Activated T-cell treated with anti-CD3 and anti-CD28 coated beads, Interleukin-2, amount 50 U/mL, for 48 hours (primary cell): ENCODE results near the gene NDUFAF4.
A peak's percentile ranks its signal among the peaks of the same experiment; 100 is the strongest.

Source experiments
- DNase-seq, 2 experiments: peaks; one replicate each; pipeline ENCODE4 v3.0.0-alpha.2; 2020

Gene NDUFAF4

DNA sequence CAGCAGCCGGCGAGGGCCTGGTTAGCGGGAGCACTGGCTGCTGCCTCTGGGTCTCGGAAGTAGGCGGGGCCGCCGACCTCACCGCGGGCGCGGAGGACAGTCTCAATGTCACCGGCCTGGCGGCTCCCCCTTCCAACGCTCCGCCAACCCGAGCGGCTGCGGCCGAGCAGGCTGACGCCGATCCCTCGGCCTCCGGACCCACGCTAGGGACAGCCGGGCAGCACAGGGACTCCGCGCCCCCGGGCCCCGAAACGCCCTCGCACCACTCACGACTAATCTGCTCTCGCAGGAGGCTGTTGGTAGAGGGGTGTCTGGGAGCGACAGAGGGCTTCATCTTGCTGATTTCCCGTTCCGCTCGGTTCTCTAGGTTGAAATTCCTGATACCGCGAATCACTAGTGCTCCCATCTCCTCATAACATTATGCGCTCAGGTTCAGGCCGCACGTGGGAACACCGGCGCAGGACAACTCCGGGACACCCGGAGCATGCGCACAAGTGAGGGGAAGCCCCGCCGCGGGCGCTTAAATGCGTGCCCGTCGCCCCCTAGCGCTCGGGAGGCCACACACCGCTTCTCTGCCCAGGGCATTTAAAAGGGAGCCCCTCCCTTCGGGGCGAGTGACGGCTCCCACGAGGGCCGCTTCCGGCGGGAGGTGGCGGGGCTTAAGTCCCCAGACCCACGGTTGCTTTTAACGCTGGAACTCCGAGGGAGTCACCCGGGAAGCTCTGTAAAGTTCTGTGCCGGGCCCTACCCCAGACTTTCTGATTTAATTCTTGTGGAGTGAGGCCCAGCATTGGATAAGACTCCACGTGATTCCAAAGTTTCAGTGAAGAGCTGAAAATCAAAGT is at the start of gene NDUFAF4:
NDUFAF4 (minus strand) TSS at position 496 of the 845 bp plus-strand sequence; CDS start at position 406, 90 bp downstream.
- peak; percentile 96 to 97 for DNase-seq

DNA sequence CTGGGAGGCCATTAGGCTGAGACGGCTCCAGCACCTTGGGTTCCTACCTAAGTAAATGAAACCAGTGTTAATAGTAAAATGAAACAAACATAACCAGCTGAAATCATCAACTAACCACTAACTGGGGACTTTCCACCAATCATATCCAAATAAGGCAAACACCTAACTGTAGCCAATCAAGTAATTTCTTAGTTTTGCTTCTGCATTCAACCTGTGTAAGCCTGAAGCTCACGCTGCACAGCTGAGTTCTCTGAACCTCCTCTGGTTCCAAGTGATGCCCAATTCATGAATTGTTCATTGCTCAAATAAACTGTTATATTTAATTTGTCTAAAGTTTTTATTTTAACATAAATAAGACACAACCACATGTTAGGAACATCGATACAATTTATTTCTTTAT is 49.4 kb upstream of the NDUFAF4 start:
- no peak for DNase-seq

DNA sequence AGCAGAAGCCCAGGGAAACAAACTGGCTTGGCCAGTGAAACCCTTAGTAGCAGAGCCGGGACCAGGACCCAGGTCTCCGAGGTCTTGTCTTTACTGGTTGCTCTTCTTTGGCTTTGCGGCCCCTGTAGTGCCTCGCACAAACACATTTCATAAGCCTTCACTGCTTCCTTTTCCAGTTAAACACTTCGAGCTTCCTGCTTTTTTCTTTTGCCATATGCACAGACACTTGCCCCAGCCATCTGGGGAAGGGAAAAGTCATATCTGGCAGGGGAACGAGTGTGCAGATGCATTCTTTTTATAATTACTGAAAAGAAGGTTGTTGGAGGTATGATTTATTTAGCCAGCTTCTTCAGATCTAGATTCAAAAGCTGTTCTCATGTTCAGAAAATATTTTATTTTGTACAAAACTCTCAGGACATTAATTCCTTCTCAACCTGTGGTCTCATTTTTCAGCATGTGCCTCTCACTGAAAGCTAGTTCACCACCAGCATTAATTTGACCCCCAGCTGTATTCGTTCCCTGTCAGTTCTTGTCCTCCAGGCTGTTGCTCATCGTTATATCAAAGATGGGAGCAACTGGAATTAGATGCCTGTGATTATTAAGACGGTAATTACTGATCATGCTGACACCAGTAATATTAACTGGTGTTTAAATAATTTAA is 46.0 kb upstream of the NDUFAF4 start:
- DNase-seq, result no peak

DNA sequence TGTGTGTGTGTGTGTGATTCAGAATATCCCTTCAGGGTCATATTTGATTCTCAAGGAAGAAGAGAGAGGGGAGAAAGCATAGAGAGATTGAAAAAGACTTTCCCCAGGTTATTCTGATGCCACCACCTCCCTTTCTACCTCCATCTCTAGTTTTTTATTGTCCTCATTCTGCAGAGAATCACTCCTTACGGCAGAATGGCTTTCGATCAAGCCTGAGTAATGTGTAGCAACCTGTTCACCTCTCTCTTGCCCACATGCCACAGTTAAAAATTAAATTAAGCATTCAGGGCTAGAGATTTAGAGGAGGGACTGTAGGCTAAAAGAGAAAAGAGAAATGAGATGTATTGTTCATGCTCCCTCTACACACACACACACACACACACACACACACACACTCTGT is 45.0 kb upstream of the NDUFAF4 start:
- DNase-seq, result no peak

DNA sequence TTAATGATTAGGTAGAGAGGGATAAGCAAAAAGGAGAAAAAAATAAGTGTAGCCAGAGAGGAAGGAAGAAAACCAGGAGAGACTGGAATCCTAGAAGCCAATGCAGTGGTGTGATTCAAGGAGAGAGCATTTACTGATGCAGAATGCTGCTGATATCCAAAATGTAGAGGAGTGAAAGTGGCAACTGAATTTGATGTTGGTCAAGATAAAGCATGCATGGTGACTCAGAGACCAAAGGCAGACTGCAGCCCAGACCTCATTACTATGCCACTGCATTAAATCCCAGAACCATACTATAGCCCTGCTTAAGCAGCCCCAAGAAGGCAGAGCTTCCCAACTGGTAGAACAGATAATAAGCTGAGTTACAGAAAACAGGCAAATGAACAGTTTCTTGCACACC is 42.6 kb upstream of the NDUFAF4 start:
- DNase-seq, result no peak

DNA sequence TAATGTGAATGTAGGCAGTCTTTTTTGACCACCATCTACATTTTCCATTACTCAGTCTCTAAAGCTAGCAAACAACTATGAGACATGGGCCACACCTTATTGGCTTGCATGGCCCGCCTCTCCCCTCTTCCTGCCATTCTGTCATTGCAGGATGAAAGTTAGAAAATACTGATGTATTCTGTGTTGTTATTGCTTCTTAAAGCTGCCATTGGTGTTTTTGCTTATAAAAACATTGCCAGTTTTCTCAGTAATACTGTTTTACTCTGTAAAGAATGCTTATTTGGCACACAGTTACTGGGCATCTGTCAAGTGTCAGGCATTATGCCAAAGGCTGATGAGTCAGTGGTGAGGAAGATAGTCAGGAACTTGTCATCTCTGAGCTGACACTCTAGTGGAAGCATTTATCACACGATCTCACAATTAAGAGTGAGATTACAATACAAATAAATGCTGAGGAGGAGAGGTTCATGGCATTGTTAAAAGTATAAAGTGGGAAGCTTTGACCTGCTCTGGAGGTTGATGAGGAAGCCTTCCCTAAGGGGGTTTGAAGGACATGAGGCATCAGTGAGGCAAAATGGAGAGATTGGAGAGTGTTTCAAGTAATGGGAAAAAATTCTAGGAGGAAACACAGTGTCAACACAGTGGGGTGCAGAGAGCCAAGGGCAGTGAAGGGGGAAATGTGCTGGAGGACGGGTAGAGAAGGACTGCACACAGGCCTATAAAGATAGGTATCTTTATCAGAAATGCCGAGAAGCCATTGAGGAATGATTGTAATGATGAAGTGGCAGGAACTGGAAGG is 41.5 kb upstream of the NDUFAF4 start:
- DNase-seq, result peak in 1 of 2 experiments; percentile 34

DNA sequence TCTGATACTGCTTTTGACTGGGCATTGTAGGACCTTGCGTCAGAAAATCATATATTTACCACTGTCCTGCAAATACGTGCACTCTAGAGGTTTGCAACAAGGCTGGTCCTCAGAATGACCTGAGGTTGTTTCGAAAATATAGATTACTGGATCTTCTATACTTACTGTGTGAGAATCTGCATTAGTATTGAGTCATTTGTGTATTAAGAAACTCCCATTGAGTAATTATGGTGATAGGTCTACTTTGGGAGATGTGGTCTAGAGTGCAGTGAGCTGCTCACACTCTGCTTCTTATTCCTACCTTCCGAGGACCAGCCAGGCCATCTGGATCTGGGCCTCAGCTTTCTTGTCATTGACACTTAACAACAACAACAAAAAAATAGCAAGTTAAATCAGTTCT is 36.4 kb upstream of the NDUFAF4 start:
- no peak for DNase-seq

DNA sequence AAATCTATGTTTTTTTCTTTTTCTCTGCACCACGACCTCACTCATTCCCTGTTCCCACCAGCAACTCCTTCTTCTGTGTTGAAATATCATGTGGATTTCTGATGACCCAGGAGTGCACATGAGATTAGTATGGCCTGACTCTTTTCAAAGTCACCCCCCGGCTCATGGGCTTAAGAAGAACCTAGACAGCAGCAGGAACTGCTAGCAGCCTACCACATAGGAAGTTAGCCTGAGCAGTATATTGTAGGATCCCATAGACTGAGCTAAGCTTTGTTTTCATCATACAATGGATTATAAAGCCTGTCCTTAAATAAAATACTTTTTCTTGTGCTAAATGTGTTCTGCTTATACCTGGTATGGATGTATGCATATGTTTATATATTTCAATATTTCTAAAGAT is 33.5 kb upstream of the NDUFAF4 start:
- no peak for DNase-seq

DNA sequence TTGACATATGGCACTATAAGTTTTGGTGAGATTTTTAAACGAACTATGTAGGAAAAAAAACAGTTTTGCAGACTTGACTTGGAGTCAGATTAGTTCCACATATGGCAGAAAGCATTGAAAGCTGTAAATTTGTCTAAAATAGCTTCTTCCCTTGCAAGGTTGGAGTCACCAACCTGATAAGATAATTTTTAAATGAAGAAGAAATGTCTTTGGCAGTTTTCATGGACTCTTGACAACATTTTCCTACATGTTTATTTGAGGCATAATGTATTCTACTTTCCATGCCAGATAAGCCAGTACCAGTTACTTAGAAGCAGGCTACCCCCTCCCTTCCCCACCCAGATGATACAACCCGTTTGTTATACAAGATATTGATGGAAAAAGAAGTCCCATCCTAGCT is 32.0 kb upstream of the NDUFAF4 start:
- DNase-seq, result no peak

DNA sequence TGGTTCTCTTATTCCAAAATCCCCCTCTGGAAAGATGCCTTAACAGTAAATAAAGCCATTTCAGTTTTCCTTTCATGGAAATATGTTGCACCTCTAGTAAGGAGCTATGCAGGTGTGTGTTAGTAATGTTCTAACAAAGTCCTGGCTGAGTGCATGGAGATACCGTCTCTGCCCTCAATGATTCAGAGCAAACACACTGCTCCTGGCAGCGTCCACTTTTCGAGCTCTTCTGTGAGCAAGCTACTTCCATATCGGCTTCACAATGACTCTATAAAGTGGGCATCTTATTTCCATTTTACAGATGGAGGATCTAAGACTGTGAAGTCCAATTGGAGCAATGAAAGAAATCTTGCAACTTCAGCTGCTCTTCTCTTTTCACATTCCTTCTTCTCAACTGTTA is 30.0 kb upstream of the NDUFAF4 start:
- no peak for DNase-seq

DNA sequence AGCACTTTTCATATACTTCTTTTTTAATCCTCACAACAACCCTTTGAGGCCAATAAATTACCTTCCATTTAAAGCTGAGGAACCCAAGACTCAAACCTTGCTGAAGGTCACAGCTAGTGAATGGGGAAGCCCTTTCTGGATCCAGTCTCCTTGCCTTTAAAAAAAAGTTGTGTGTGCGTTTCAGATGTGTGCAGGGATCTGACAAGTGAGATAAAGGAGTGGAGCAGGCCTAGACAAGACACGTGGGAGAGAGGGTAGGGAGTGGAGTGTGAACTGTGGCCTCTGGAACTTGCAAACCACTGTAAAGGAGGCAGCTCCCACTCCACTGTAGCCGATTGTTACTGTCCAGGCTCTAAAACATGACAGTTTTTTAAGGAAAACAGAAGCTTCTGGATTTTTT is 28.7 kb upstream of the NDUFAF4 start:
- DNase-seq, result no peak

DNA sequence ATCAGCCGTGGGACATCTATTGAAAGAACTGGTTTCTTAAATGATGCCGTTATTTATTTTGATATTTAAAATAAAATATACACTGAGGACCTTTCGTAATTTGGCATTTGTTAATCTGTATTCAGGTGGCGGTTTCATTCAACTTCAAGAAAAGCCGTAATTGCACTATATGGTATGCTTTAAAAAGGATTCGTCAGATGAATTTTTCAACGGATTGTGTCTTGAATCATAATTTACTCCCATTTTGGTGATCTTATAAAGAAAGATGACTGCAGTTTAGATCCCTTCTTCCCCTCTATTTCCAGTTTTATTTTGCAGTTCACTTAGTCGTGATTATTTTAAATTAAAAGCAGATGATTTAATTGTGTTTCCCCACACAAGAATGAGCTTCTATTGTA is 27.6 kb upstream of the NDUFAF4 start:
- DNase-seq, result no peak

DNA sequence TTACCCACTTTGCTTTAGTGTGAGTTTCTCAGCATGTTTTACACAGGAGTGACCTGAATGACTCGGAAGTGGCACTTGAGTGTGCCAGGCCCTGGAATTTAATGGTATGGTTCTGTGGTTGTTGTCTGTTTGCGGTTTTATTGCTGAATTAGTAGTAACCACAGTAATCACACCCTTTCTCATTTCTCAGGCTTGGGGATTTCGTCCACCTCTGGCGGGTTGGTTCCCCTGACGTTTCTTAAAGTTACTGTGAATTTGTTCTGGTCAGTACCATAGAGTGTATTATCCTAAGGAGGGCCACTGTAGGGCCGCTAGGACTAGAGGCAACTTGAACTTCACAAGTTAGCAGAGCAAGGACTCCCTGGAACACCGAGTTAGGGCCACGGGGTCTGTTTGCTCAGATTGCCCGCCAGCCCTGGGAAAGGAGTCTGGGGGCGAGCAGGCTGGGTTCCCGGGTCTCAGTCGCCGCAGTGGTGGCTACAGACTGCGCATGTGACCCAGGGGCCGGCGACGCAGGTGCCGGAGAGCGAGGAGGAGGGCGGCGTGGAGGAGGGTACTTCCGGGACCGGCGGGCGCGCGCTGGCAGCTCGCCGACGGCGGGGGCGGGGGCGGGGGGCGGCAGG is 26.3 kb upstream of the NDUFAF4 start:
- no peak for DNase-seq

DNA sequence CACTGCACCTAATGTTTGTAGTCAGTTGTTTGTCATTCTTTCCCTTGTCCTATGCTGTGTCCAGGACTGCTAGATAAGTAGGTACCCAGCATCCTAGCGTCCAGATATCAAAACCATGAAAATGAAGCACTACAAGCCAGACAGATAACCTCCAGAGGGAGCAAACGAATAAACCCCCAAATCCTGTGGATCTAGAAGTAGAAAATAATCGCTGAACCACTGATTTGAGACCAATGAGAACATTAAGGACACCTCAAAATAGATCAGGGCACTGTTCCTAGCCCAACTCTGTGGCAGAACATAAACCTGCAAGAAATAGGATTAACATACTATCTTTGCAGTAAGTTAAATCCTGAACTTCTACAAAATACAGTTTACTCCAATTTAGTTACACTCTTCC is 25.7 kb upstream of the NDUFAF4 start:
- no peak for DNase-seq

DNA sequence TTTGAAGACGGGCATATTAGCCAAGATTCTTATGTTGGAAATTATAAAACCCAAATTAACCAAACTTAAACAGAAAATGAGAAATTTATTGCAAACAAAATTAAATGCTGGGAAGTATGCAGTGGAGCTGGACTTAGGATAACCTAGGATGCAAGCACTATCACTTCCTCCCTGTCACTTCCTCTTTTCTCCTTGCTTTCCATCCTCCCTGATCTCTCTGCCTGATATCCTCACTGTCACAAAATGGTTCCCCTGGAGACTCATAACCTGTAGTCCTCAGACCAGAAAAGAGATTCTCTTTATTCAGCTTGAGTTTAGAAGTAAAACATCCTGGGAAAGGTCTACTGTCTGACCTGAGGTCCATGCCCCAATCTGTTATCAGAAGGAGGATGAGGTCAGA is 19.4 kb upstream of the NDUFAF4 start:
- no peak for DNase-seq

DNA sequence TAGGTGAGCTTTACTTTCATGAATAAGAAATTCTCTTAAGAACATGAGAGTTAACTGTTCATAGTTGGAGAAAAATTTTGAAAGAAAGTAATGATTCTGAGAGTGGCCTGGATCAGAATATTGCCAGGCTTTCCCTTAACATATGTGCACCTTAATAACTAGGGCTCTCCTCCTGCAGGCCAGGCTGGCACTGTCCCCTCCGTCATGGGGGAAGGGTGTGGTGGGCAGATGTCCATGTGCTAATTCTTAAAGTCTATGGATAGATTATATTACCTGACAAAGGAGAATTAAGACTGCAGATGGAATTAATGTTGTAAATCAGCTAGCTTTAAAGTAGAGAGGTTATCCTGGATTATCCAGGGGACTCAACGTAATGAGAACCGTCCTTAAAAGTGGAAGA is 15.9 kb upstream of the NDUFAF4 start:
- DNase-seq, result no peak

DNA sequence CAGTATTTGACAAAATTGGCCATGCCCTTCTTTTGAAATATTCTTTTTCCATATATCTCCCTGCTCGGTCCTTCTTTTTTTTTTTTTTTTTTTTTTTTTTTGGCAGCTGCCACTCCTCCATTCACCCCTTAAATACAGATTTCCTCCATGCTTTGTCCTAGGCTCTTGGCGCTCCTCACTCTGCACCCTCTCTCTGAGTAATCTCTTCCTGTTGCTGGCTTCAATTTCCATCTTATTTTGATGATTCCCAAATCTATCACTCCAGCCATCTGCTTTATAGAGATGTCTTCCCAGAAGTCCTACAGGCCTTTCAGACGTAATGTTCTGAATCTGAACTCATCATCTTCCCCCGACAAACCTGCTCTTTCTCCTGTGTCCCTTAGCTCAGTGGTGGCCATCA is 14.1 kb upstream of the NDUFAF4 start:
- no peak for DNase-seq

DNA sequence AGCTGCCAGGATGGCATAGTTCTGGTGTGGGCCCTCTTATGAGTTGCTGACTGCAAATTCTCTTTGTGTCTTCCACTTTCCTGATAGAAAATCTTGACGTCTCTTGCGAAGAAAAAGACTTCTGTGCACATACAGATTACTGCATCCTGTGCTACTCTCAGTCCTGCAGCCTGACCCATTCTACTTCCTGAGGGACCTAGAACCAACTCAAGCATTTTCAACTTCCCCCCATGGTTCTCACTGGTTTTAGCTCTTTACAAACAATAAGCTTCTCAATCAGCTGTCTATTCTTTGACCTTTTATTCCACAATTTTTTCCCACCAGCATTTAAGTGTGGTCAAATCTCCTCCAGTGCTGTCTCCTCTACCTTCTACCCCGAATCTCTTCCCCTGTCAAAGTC is 13.5 kb upstream of the NDUFAF4 start:
- DNase-seq, result no peak

DNA sequence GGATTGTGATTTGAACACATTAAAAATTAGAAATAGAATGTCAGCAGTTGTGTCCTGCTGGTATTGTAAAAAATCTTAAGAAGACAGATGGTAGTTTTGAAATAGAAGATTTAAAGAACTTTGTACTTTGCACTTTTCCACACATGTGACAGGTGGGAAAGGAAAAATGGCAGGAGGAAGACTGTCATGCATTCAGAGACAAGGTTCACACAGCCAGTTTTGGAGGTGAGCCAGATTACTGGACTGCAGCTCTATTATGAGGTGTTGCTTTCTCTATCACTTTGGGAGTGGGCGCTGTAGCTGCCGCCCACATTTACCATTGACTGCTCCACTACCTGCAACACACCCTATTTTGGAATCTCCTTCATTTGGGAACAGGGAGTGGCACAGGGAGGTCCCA is 12.1 kb upstream of the NDUFAF4 start:
- DNase-seq, result no peak

DNA sequence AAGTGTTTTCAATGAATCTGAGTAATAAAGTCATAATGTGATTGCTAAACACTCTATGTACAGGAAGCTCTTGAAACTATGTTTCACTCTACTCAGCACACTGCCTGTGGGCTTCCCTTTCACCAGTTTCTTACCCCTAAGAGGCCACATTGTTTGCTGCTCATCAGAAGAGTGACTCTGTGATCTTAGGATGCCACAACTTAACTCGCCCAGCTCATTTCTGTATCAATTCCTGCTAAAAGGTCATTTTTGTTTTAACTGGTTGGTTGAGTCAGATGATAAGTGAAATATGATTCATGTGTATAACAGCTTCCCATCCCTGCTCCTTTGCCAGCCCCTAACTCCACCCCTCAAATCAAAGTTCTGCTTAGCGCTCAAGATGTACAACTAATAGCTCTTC is 9.8 kb upstream of the NDUFAF4 start:
- DNase-seq, result peak; percentile 45 to 55

DNA sequence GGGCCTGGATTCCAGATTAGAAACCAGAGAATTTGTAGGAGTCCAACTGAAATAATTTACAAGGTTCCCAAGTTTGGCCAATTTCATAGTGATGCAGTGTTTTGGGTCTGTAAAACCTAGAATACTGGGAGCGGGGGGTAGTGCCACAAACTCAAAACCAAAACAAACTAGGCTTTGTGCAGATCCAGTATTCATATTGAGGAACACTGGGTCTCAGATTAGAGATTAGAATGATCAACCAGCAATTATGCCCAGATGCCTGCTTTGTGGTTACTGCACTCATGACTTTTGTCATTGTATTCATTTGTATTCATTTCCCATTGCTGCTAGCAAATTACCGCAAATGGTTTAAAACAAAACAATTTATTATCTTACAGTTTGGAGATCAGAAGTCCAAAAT is 3.2 kb upstream of the NDUFAF4 start:
- DNase-seq, result no peak

DNA sequence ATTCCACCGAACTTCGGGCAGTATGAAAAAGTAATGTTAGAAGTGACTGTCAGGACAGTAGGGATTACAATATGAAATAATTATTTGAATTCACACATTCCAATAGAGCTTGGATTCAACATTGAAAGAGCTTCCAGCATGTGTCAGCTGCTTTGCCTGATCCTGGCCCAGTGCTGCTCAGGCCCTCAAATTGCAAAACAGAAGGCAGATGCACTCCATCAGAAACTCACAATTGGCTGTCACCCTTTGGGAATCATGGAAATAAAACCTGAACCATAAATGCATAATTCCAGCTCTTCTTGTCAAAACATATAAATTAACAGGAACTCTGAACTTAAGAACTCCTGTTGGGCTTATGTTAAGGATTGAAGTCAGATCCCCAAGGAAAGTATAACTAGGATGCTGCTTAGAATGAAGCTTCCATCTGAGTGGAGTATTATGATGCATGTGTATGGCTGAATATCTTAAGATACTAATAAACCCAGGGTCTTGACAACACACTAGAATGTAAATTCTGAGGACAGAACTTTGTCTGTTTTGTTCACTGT is 1.8 kb upstream of the NDUFAF4 start:
- DNase-seq, result no peak

DNA sequence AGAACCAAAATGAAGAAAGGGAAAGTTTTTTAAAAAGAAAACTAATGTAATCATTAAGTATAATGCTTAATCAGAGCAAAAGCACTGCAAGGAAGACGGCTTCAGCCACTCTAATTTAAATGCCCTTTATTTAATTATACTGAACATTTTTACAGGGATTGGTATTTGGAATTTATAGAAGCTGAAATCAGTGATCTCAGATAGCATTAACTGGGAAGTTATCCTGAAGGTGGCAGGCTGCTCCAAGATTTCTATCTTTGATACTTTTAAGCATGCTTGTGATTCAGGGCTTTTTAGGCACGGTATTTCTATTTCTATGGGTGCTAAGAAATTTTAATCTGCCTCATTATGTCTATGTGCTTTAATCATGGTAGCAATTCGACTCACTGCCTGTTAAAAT is 1.3 kb upstream of the NDUFAF4 start:
- DNase-seq, result no peak
